Spleen (tissue), 11 donors: Measurements from ENCODE around the gene TPX2. TPM values are rescaled to one million over a fixed set of nuclear protein-coding genes. Genes with fewer than 3 reads are reported as not detected.

ENCODE experiments used
- DNase-seq: peaks from one replicate; pipeline ENCODE4 v3.0.0-alpha.2; 2020
- H3K27ac ChIP-seq, 8 donors: fragments of 200-600 bp; sonication (generic) in 7 of 8; 1 replicate in 4 of 8; 2 replicates in 4 of 8; pipeline versions ENCODE4 v1.5.0 to v1.8.0; 2016 to 2021; ENCODE audit warnings: inconsistent platforms in 4 of 8, mild to moderate bottlenecking in 4 of 8, moderate library complexity in 1 of 8
- H3K27me3 ChIP-seq, 7 donors: fragments of 200-600 bp; sonication (generic) in 6 of 7; replicated peaks in 1 of 7; 1 replicate in 4 of 7; 2 replicates in 3 of 7; pipeline versions ENCODE4 v1.5.0 to v1.8.0; 2016 to 2021; ENCODE audit warnings: inconsistent platforms in 3 of 7, mild to moderate bottlenecking in 1 of 7
- H3K36me3 ChIP-seq, 6 donors: fragments of 200-600 bp; sonication (generic) in 5 of 6; 1 replicate in 4 of 6; 2 replicates in 2 of 6; pipeline versions ENCODE4 v1.5.0 to v1.8.0; 2016 to 2021; ENCODE audit warnings: inconsistent platforms in 2 of 6
- H3K4me1 ChIP-seq, 6 donors: fragments of 200-600 bp; sonication (generic) in 5 of 6; 1 replicate in 3 of 6; 2 replicates in 3 of 6; pipeline versions ENCODE4 v1.5.0 to v1.8.0; 2016 to 2021; ENCODE audit warnings: inconsistent platforms in 3 of 6
- H3K4me3 ChIP-seq, 8 donors: fragments of 200-600 bp; sonication (generic) in 7 of 8; 1 replicate in 4 of 8; 2 replicates in 4 of 8; pipeline versions ENCODE4 v1.5.0 to v1.8.0; 2016 to 2021; ENCODE audit warnings: inconsistent platforms in 4 of 8, mild to moderate bottlenecking in 4 of 8, moderate library complexity in 2 of 8
- H3K9me3 ChIP-seq, 8 donors: fragments of 200-600 bp; sonication (generic) in 7 of 8; 1 replicate in 4 of 8; 2 replicates in 4 of 8; pipeline versions ENCODE4 v1.5.0 to v1.8.0; 2016 to 2021; ENCODE audit warnings: inconsistent platforms in 4 of 8
- CTCF ChIP-seq, 11 experiments: fragments of 200-600 bp in 7 of 11; fragments of 450-650 bp in 4 of 11; sonication (generic) in 4 of 11; IDR thresholded peaks in 8 of 11; conservative IDR thresholded peaks in 3 of 11; 1 replicate in 7 of 11; 2 replicates in 4 of 11; pipeline versions ENCODE4 v1.4.0 to v1.8.0; 2016 to 2021; ENCODE audit warnings: antibody characterized with exemption in 11 of 11, inconsistent platforms in 4 of 11, mild to moderate bottlenecking in 1 of 11
- POLR2A ChIP-seq, 3 donors: fragments of 450-650 bp; IDR thresholded peaks; one replicate each; pipeline ENCODE4 v1.5.1; 2017; ENCODE audit warnings: antibody characterized with exemption in 3 of 3, mild to moderate bottlenecking in 1 of 3
- POLR2AphosphoS5 ChIP-seq, 3 donors: sonication (generic); formaldehyde crosslinking; IDR thresholded peaks; one replicate each; pipeline ENCODE4 v1.5.1; 2017; ENCODE audit warnings: antibody characterized with exemption in 3 of 3
- WGBS, 5 donors: extraction: QIAGEN DNeasy Blood & Tissue Kit in 3 of 5; methylation state at CpG; one replicate each; pipeline versions ENCODE4 v1.1.5 to v1.1.7; 2013 to 2018; 5-methylcytosine and 5-hydroxymethylcytosine counted together
- intact Hi-C: fragments of 100-400 bp; cut with DNase I; formaldehyde crosslinking; loops from one replicate; pipeline ENCODE4 v1.15.0; 2023; ENCODE audit warnings: low total_unique reads
- polyA plus RNA-seq, 3 donors: library from polyadenylated mRNA; stranded (reverse); fragments of 200-250 nt; gene quantifications; one replicate each; pipeline ENCODE4 v1.2.1, GENCODE V29; 2013
- small RNA-seq, 4 donors: library from RNA; depleted of rRNA; stranded (forward); fragments of <200 nt; gene quantifications; one replicate each; pipeline ENCODE3, GENCODE V24; 2016
- total RNA-seq, 7 donors: library from RNA; depleted of rRNA in 3 of 7; stranded (reverse); fragments of >200 nt in 3 of 7; fragmentation: NEBNext Ultra II Directional in 4 of 7; extraction: Animal tissue kit (Norgen Biotek cat#: 25700) in 4 of 7; gene quantifications; one replicate each; pipeline versions ENCODE4 v1.1.0 to v1.2.1, GENCODE V29; 2016 to 2021
- donor health status: healthy with polysubstance abuse.
- donor health status: DM: no; HTN: no; CAD: no; lungs with moderate emphysema.
- donor health status: DM: no; HTN: no; CAD: no.
- donor health status: Bipolar disorder and iron deficiency.
- donor health status: healthy.
- donor health status: DM: no; HTN: no; CAD: no.
- donor health status: DM: yes; HTN: yes; CAD: no.

Gene TPX2
- total and polyA plus RNA-seq, 10 donors, result 1.4 to 16.2 (median 7.2) TPM

- H3K36me3 ChIP-seq, result no peaks in the 10 kb centered on the region
- H3K4me3 ChIP-seq, result no peak overlapping the region
- intact Hi-C loops, result no loop called here
- no peak overlapping the region for H3K27ac ChIP-seq
- H3K27me3 ChIP-seq, result peaks cover 0 to 41% (median 4%) of the 10 kb centered on the region in 7 donors
- TF ChIP-seq POLR2A (IDR thresholded peaks at IDR 0.05), result no peak
- no peak for TF ChIP-seq POLR2AphosphoS5 (IDR thresholded peaks at IDR 0.05)
- TF ChIP-seq CTCF (IDR thresholded peaks at IDR 0.05 in 8 of 11, conservative IDR thresholded peaks at IDR 0.05 in 3 of 11), result no peak
- no peaks in the 10 kb centered on the region for H3K9me3 ChIP-seq
- WGBS, 5 donors, result 45 to 77% (median 51%) methylated on average over 28 to 45 of the region's 45 CpGs
- no peak for DNase-seq
- peaks cover 0 to 32% (median 10%) of the 10 kb centered on the region in 6 donors for H3K4me1 ChIP-seq
Measured at GRCh38 chr20:31849306-31849930, 110.3 kb downstream of the TPX2 start.

Small RNAs within 50 kb of the gene (small RNA-seq; reads per million reads assigned to genes)
- 0 reads per million in 4 donors for gene AL160175.1

Other genes with a start within 250 kb of the TPX2 start
- gene HM13, start 224.8 kb upstream of the TPX2 start, total RNA-seq, result 100 to 1,000 TPM in 5 of 7 donors, 10 to 100 TPM in 2; 66.7 to 122 (median 104) TPM
- 100 to 1,000 TPM in 1 of 3 donors, 10 to 100 TPM in 2; 62.1 to 105 (median 67.6) TPM for gene HM13, start 224.8 kb upstream of the TPX2 start, polyA plus RNA-seq
- 100 to 1,000 TPM in 5 of 7 donors, 10 to 100 TPM in 2; 77.1 to 222 (median 124) TPM for gene ID1, start 134.0 kb upstream of the TPX2 start, total RNA-seq
- gene ID1, start 134.0 kb upstream of the TPX2 start, polyA plus RNA-seq, result 100 to 1,000 TPM in 2 of 3 donors, 10 to 100 TPM in 1; 47.6 to 131 (median 122) TPM
- 1 to 10 TPM in 3 of 7 donors, not detected in 4; 1.1 to 1.5 (median 1.5) TPM for gene COX4I2, start 101.4 kb upstream of the TPX2 start, total RNA-seq
- 1 to 10 TPM; 1.9 to 4.6 (median 2.0) TPM for gene COX4I2, start 101.4 kb upstream of the TPX2 start, polyA plus RNA-seq
- gene BCL2L1, start 16.4 kb upstream of the TPX2 start, total RNA-seq, result 100 to 1,000 TPM in 4 of 7 donors, 10 to 100 TPM in 3; 70.2 to 167 (median 107) TPM
- gene BCL2L1, start 16.4 kb upstream of the TPX2 start, polyA plus RNA-seq, result 10 to 100 TPM; 18.7 to 55.5 (median 22.7) TPM
- 1 to 10 TPM in 6 of 7 donors, under 1 TPM in 1; 0.97 to 3.4 (median 2.2) TPM for gene MYLK2, start 80.1 kb downstream of the TPX2 start, total RNA-seq
- gene MYLK2, start 80.1 kb downstream of the TPX2 start, polyA plus RNA-seq, result 1 to 10 TPM; 1.7 to 1.9 (median 1.8) TPM
- gene FOXS1, start 106.3 kb downstream of the TPX2 start, total RNA-seq, result 1 to 10 TPM; 1.4 to 5.6 (median 1.9) TPM
- gene FOXS1, start 106.3 kb downstream of the TPX2 start, polyA plus RNA-seq, result 1 to 10 TPM; 1.9 to 5.7 (median 2.8) TPM
- gene DUSP15, start 131.2 kb downstream of the TPX2 start, total RNA-seq, result 1 to 10 TPM in 6 of 7 donors, under 1 TPM in 1; 0.69 to 7.3 (median 2.1) TPM
- 1 to 10 TPM; 2.5 to 6.7 (median 3.0) TPM for gene DUSP15, start 131.2 kb downstream of the TPX2 start, polyA plus RNA-seq
- under 1 TPM; 0.23 to 0.79 (median 0.37) TPM for gene TTLL9, start 131.3 kb downstream of the TPX2 start, total RNA-seq
- under 1 TPM; 0.22 to 0.33 (median 0.30) TPM for gene TTLL9, start 131.3 kb downstream of the TPX2 start, polyA plus RNA-seq
- gene PDRG1, start 212.8 kb downstream of the TPX2 start, total RNA-seq, result 10 to 100 TPM in 4 of 7 donors, 1 to 10 TPM in 3; 8.2 to 13.9 (median 10.4) TPM
- 10 to 100 TPM; 15.8 to 21.1 (median 19.7) TPM for gene PDRG1, start 212.8 kb downstream of the TPX2 start, polyA plus RNA-seq
- under 1 TPM in 5 of 7 donors, not detected in 2; 0.07 to 0.21 (median 0.09) TPM for gene XKR7, start 228.9 kb downstream of the TPX2 start, total RNA-seq
- under 1 TPM; 0.02 to 0.03 (median 0.02) TPM for gene XKR7, start 228.9 kb downstream of the TPX2 start, polyA plus RNA-seq